Endodermal cell (in vitro differentiated cells): Measurements from ENCODE around the gene ARL16. TPM values are rescaled to one million over a fixed set of nuclear protein-coding genes. Genes with fewer than 3 reads are reported as not detected.
A peak's percentile ranks its signal among the peaks of the same experiment; 100 is the strongest.

Experiments used
- DNase-seq: peaks from one replicate; pipeline ENCODE4 v3.0.0-alpha.2; 2017
- H3K27ac ChIP-seq: 2 replicates; pipeline ENCODE4 v1.5.1; 2013; ENCODE audit warnings: mild to moderate bottlenecking, low read depth, low read length, moderate library complexity
- H3K27me3 ChIP-seq: 2 replicates; pipeline ENCODE4 v1.6.1; 2013; ENCODE audit warnings: mild to moderate bottlenecking, low read length, moderate library complexity; ENCODE audit not compliant: insufficient read depth, control insufficient read depth, poor library complexity, severe bottlenecking
- H3K36me3 ChIP-seq: 2 replicates; pipeline ENCODE4 v1.7.0; 2013; ENCODE audit warnings: mild to moderate bottlenecking, low read length, moderate library complexity; ENCODE audit not compliant: control insufficient read depth, insufficient read depth
- H3K4me1 ChIP-seq: one replicate; pipeline ENCODE4 v1.7.0; 2013; ENCODE audit warnings: low read length; ENCODE audit not compliant: control insufficient read depth, insufficient read depth
- H3K4me3 ChIP-seq: 2 replicates; pipeline ENCODE4 v1.5.1; 2013; ENCODE audit warnings: mild to moderate bottlenecking, low read length, moderate library complexity
- H3K9ac ChIP-seq: 2 replicates; pipeline ENCODE4 v1.6.1; 2013; ENCODE audit warnings: mild to moderate bottlenecking, low read length, moderate library complexity; ENCODE audit not compliant: poor library complexity, severe bottlenecking; ENCODE audit errors: extremely low read depth
- H3K9me3 ChIP-seq: 2 replicates; pipeline ENCODE4 v1.6.1; 2013; ENCODE audit warnings: mild to moderate bottlenecking, low read length, moderate library complexity; ENCODE audit not compliant: control insufficient read depth
- H3K27ac Mint-ChIP-seq: 2 replicates; pipeline ENCODE4 v1.8.0; 2020; ENCODE audit warnings: mixed read lengths
- H3K27me3 Mint-ChIP-seq: 2 replicates; pipeline ENCODE4 v1.8.0; 2021; ENCODE audit warnings: mild to moderate bottlenecking, mixed read lengths; ENCODE audit not compliant: insufficient read depth
- H3K36me3 Mint-ChIP-seq: 2 replicates; pipeline ENCODE4 v1.8.0; 2020; ENCODE audit warnings: low read depth, mixed read lengths
- H3K4me1 Mint-ChIP-seq: 2 replicates; pipeline ENCODE4 v1.8.0; 2020; ENCODE audit warnings: mixed read lengths
- H3K4me3 Mint-ChIP-seq: 2 replicates; pipeline ENCODE4 v1.8.0; 2020; ENCODE audit warnings: mild to moderate bottlenecking, moderate library complexity, mixed read lengths
- H3K9me3 Mint-ChIP-seq: 2 replicates; pipeline ENCODE4 v1.8.0; 2020; ENCODE audit warnings: mild to moderate bottlenecking, mixed read lengths
- WGBS, 2 experiments: methylation state at CpG; one replicate each; pipeline versions ENCODE4 v1.1.5 to v1.1.7; 2013; ENCODE audit warnings: missing lambda C conversion rate in 2 of 2, mixed read lengths in 1 of 2; ENCODE audit not compliant: insufficient coverage in 1 of 2, insufficient read length in 1 of 2; 5-methylcytosine and 5-hydroxymethylcytosine counted together
- total RNA-seq, 2 donors: library from RNA; stranded (reverse); fragmentation: NEBNext Ultra II Directional in 1 of 2; extraction: Animal tissue kit (Norgen Biotek cat#: 25700) in 1 of 2; gene quantifications; 2 replicates in 1 of 2; 3 replicates in 1 of 2; pipeline ENCODE4 v1.2.1, GENCODE V29; 2021
- TF ChIP-seq, protein P1 (sequence below): fragments of 200-600 bp; sonication (generic); conservative IDR thresholded peaks from 2 replicates; pipeline ENCODE4 v1.5.0; 2021; ENCODE audit warnings: antibody characterized with exemption, mild to moderate bottlenecking

Gene ARL16
- total RNA-seq, 2 donors from 2014 or later, result 41.2 to 47.8 TPM

DNA sequence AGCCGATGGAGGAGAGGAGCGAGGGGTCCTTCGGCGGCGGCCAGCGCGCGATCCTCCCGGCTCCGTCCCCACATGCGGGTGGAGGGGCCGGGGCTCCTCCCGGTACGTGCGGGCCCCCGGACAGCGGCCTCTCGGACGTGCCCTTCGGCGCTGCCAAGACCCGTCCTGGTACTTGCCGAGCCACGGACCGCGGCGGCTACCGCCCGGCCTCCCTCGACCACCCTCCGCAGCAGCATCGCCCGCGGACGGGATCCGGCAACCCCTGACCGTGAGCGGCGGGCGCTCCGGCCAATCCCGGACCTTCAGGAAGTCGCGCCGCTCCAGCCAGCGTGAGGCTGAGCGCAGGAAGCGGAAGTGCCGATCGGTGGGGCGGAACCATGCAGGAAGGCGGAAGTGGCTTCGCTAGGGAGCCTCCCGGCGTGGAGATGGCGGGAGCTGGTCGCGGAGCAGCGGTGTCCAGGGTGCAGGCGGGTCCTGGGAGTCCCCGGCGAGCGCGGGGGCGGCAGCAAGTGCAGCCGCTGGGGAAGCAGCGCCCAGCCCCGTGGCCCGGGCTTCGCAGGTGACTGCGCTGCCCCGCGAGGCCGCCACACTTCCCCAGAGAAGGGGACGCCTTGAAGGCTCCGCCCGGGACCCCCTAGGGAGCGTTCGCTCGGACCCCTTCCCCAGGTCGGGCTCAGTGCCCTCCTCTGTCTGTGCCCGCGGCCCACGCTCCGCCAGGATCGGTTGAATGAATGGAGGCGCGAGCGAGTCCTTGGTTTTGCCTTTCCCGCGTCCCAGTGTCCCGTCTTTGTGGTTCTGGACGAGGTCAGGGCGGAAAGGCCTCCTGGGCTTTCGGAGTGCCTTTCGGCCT, 17.0 kb downstream of the ARL16 start, which contains the start of the genes CCDC137 and OXLD1:
Gene CCDC137 (plus strand): TSS at position 396 of the 850 bp plus-strand sequence. CDS start 30 bp downstream, at position 426.
Gene OXLD1 (minus strand): TSS at position 264 of the 850 bp plus-strand sequence. CDS start 28 bp downstream, at position 236.
- 1% methylated on average over 45 to 96 of the region's 96 CpGs for WGBS, 2 experiments
- H3K4me1 ChIP-seq, result peaks cover 15% of the 10 kb centered on the region
- Mint-ChIP-seq H3K4me1 (peaks cover 13% of the 10 kb centered on the region), H3K27ac (peak within 1 kb of the TSS; percentile 93), H3K27me3 (no peaks in the 10 kb centered on the region), H3K9me3 (no peaks in the 10 kb centered on the region), H3K4me3 (peak within 1 kb of the TSS; percentile 72), H3K36me3 (peaks cover 46% of the 10 kb centered on the region)
- peak within 1 kb of the TSS; percentile 96 for H3K4me3 ChIP-seq
- peak; percentile 100 for DNase-seq
- no peaks in the 10 kb centered on the region for H3K9me3 ChIP-seq
- H3K36me3 ChIP-seq, result peaks cover 43% of the 10 kb centered on the region
- TF ChIP-seq, protein P1, sequence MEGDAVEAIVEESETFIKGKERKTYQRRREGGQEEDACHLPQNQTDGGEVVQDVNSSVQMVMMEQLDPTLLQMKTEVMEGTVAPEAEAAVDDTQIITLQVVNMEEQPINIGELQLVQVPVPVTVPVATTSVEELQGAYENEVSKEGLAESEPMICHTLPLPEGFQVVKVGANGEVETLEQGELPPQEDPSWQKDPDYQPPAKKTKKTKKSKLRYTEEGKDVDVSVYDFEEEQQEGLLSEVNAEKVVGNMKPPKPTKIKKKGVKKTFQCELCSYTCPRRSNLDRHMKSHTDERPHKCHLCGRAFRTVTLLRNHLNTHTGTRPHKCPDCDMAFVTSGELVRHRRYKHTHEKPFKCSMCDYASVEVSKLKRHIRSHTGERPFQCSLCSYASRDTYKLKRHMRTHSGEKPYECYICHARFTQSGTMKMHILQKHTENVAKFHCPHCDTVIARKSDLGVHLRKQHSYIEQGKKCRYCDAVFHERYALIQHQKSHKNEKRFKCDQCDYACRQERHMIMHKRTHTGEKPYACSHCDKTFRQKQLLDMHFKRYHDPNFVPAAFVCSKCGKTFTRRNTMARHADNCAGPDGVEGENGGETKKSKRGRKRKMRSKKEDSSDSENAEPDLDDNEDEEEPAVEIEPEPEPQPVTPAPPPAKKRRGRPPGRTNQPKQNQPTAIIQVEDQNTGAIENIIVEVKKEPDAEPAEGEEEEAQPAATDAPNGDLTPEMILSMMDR, result no peak
- H3K27me3 ChIP-seq, result no peaks in the 10 kb centered on the region
- peak within 1 kb of the TSS; percentile 63 for H3K27ac ChIP-seq
- peak within 1 kb of the TSS; percentile 70 for H3K9ac ChIP-seq

- no peaks in the 10 kb centered on the region for H3K27me3 Mint-ChIP-seq
- Histone ChIP-seq H3K4me1 (peaks cover 15% of the 10 kb centered on the region), H3K9me3 (no peaks in the 10 kb centered on the region), H3K9ac (peak overlapping the region; percentile 70), H3K36me3 (peaks cover 38% of the 10 kb centered on the region), H3K27ac (peak overlapping the region; percentile 30), H3K27me3 (no peaks in the 10 kb centered on the region), H3K4me3 (peak overlapping the region; percentile 96)
- 1 to 7% methylated on average over 3 to 16 of the region's 16 CpGs for WGBS, 2 experiments
- H3K27ac Mint-ChIP-seq, result peak overlapping the region; percentile 68
- H3K4me1 Mint-ChIP-seq, result peaks cover 13% of the 10 kb centered on the region
- peak overlapping the region; percentile 72 for H3K4me3 Mint-ChIP-seq
- no peak for DNase-seq
- TF ChIP-seq, protein P1, result no peak
- H3K36me3 Mint-ChIP-seq, result peaks cover 41% of the 10 kb centered on the region
- H3K9me3 Mint-ChIP-seq, result no peaks in the 10 kb centered on the region
Measured at GRCh38 chr17:81666092-81666341, 17.6 kb downstream of the ARL16 start.

- H3K9me3 ChIP-seq, result no peaks in the 10 kb centered on the region
- peak overlapping the region; percentile 72 for H3K4me3 Mint-ChIP-seq
- peak overlapping the region; percentile 68 for H3K27ac Mint-ChIP-seq
- H3K4me3 ChIP-seq, result peak overlapping the region; percentile 96
- no peaks in the 10 kb centered on the region for H3K27me3 ChIP-seq
- peaks cover 13% of the 10 kb centered on the region for H3K4me1 Mint-ChIP-seq
- H3K4me1 ChIP-seq, result peaks cover 15% of the 10 kb centered on the region
- 79 to 86% methylated on average over 25 to 30 of the region's 30 CpGs for WGBS, 2 experiments
- peaks cover 36% of the 10 kb centered on the region for H3K36me3 Mint-ChIP-seq
- H3K36me3 ChIP-seq, result peaks cover 34% of the 10 kb centered on the region
- H3K9ac ChIP-seq, result peak overlapping the region; percentile 70
- TF ChIP-seq, protein P1, result no peak
- H3K27me3 Mint-ChIP-seq, result no peaks in the 10 kb centered on the region
- no peaks in the 10 kb centered on the region for H3K9me3 Mint-ChIP-seq
- DNase-seq, result peak; percentile 70
- H3K27ac ChIP-seq, result peak overlapping the region; percentile 30
Measured at GRCh38 chr17:81665205-81666091, 18.1 kb downstream of the ARL16 start.
